Ramos (cell line): Measurements from ENCODE around the gene PCDHA4.
"Not testable (repeated sequence)": the region's sequence is repeated elsewhere in the genome, so short reads cannot be mapped to it uniquely, and the experiment has no call there.

Experiments
- in situ Hi-C: fragments of 300-500 bp; cut with MboI; formaldehyde crosslinking; loops from one replicate; pipeline ENCODE4 v1.14.3; 2022; ENCODE audit warnings: low sequenced_read_pairs; ENCODE audit not compliant: unreplicated experiment

The PCDHA4 gene

GRCh38 chr5:140821375-140822280 is 14.8 kb downstream of the PCDHA4 start, which contains the start of gene PCDHA5:
PCDHA5 (plus strand) TSS chr5:140821613.
- in situ Hi-C loops = no loop called here

GRCh38 chr5:140822281-140822629 is 15.4 kb downstream of the PCDHA4 start:
- in situ Hi-C loops = no loop called here

GRCh38 chr5:140822969-140823368 is 16.1 kb downstream of the PCDHA4 start:
- in situ Hi-C loops = not testable (repeated sequence)

- in situ Hi-C loops = no loop called here
Measured at GRCh38 chr5:140823475-140823874, 16.6 kb downstream of the PCDHA4 start.

- in situ Hi-C loops = no loop called here
Measured at GRCh38 chr5:140827704-140828361, 21.0 kb downstream of the PCDHA4 start, which contains the start of gene PCDHA6. PCDHA6 (plus strand) TSS chr5:140827960; CDS start chr5:140828092, 132 bp downstream.

- in situ Hi-C loops = no loop called here
Measured at GRCh38 chr5:140828362-140828737, 21.5 kb downstream of the PCDHA4 start.

GRCh38 chr5:140829511-140830501 is 22.9 kb downstream of the PCDHA4 start:
- in situ Hi-C loops = not testable (repeated sequence)

GRCh38 chr5:140833993-140834392 is 27.1 kb downstream of the PCDHA4 start, which contains the start of gene PCDHA7:
PCDHA7 (plus strand) TSS chr5:140834269; CDS start chr5:140834384, 115 bp downstream.
- in situ Hi-C loops = no loop called here

GRCh38 chr5:140834439-140835008 is 27.7 kb downstream of the PCDHA4 start:
- in situ Hi-C loops = not testable (repeated sequence)

GRCh38 chr5:140835622-140836510 is 29.0 kb downstream of the PCDHA4 start:
- in situ Hi-C loops = no loop called here

- in situ Hi-C loops = no loop called here
Measured at GRCh38 chr5:140840978-140841962, 34.4 kb downstream of the PCDHA4 start, which contains the start of gene PCDHA8. PCDHA8 (plus strand) TSS chr5:140841187; CDS start chr5:140841322, 135 bp downstream.

GRCh38 chr5:140842798-140843733 is 36.2 kb downstream of the PCDHA4 start:
- in situ Hi-C loops = no loop called here

- in situ Hi-C loops = not testable (repeated sequence)
Measured at GRCh38 chr5:140848139-140849102, 41.6 kb downstream of the PCDHA4 start, which contains the start of gene PCDHA9. PCDHA9 (plus strand) TSS chr5:140848382; CDS start chr5:140848496, 114 bp downstream.

GRCh38 chr5:140849831-140850634 is 43.2 kb downstream of the PCDHA4 start:
- in situ Hi-C loops = loop anchor here (10.0 kb wide), 1 partner anchor 195 kb away; no protein-coding TSS in a partner anchor
